GM18907 (cell line): Measurements from ENCODE around the gene ABCC6.
"Not testable (repeated sequence)": the region's sequence is repeated elsewhere in the genome, so short reads cannot be mapped to it uniquely, and the experiment has no call there.

Source experiments
- ATAC-seq: cut with Tn5 transposase; IDR thresholded peaks from one replicate; pipeline ENCODE4 v1.9.1; 2021; ENCODE audit warnings: mild to moderate bottlenecking, moderate library complexity; ENCODE audit not compliant: unreplicated experiment

The ABCC6 gene

DNA sequence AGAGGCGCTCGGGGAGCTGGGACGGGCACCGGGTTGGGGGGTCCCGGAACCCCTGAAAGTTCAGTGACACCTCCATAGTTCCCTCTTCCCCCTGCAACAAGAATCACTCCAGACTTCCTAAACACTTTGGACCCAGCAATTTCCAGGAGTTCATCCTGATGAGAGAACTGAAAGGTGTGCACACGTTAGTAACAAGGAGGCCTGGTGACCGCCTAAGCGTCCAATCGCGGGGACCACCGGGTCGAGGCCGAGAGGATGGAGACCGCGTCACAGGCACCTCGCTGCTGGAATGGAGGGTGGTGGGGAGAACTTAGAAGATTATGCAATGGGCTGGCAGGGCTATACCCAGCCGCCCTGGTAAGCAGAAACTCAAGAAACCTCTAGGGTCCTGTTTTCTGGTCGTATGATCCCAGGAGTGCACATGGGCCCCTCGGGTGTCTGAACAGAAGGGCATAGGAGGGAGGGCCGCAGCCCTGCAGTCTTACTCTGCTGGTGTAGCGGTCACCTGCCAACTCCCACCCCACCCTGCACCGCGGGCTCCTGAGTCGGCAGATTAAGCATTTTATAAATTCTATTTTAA is 458 bp upstream of the ABCC6 start:
- not testable (repeated sequence) for ATAC-seq

GRCh38 chr16:16221382-16221781 is 1.9 kb downstream of the ABCC6 start:
- ATAC-seq, result not testable (repeated sequence)

DNA sequence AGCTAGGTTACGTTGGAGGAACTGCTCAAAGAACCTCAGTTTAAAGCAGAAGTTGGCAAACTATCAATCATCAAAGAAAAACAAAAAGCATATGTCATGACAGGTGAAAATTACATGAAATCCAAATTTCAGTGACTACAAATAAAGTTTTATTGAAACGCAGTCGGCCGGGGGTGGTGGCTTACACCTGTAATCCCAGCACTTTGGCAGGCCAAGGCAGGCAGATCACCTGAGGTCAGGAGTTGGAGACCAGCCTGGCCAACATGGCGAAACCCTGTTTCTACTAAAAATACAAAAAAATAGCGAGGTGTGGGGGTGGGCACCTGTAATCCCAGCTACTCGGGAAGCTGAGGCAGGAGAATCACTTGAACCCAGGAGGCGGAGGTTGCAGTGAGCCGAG is 2.8 kb downstream of the ABCC6 start:
- ATAC-seq, result not testable (repeated sequence)

DNA sequence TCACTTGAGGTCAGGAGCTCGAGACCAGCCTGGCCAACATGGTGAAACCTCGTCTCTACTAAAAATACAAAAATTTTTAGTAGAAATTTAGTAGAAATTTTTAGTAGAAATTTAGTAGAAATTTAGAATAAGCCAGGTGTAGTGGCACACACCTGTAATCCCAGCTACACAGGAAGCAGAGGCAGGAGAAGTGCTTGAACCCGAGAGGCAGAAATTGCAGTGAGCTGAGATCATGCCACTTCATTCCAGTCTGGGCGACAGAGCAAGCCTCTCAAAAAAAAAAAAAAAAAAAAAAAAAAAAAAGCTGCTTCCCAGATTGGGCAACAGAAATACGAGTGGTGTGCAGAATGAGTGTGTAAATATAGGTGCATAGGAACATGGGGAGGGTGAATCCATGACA is 4.5 kb downstream of the ABCC6 start:
- ATAC-seq, result not testable (repeated sequence)

DNA sequence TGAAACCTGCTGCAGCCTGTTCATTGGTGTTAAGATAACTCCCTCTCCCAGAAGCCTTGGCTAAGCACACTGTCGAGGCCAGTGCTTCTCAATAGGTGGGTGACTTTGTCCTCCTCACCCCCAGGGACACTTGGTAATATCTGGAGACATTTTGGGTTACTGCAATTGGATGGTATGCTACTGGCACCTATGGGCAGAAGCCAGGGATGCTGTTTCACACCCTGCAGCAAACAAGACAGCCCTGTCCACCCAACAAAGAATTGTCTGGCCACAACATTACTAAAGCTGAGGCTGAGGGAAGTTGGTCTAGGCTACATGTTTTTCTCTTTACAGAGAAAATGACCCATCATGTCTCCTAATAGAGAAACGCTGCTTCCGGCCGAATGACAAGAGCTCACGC is 4.9 kb downstream of the ABCC6 start:
- not testable (repeated sequence) for ATAC-seq

DNA sequence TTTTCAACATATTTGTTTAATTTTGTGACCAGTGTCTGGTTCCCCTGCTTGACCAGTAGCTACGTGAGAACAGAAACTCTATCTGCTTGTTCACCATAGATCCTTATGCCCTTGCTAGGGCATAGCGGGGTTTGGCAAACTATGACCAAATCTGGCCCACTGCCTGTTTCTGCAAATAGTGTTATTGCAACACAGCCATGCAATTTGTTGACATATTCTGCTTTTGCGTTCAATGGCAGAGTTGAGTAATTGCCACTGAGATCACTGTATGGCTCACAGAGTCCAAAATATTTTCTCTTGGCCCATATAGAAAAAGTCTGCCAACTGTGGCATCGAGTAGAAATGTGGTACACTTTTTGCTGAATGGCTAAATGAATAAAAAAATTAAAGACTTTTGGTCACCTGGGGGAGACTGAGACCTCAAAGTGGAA is 9.4 kb downstream of the ABCC6 start:
- ATAC-seq, result not testable (repeated sequence)

DNA sequence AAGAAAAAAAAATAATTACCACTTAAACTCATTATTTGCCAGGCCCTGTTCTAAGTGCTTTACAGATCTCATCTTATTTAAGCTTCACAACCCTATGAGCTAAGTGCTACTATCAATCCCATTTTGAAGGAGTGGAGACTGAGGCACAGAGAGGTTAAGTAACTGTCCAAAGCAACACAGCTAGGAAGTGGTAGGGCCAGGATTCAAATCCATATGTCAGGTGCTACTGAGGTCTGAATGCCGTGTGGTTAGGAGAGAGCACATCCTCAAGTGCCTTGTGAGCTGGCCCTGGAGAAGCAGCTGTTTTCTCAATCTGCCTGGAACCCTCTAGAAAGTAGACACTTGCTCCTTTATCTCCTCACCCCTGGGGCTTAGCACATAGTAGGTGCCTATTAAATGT is 11.9 kb downstream of the ABCC6 start:
- ATAC-seq, result not testable (repeated sequence)

GRCh38 chr16:16208461-16208860 is 14.8 kb downstream of the ABCC6 start:
- ATAC-seq, result not testable (repeated sequence)

- not testable (repeated sequence) for ATAC-seq
Measured at GRCh38 chr16:16207787-16208334, 15.4 kb downstream of the ABCC6 start.

GRCh38 chr16:16207097-16207786 is 16.1 kb downstream of the ABCC6 start:
- not testable (repeated sequence) for ATAC-seq

GRCh38 chr16:16205864-16206263 is 17.4 kb downstream of the ABCC6 start:
- not testable (repeated sequence) for ATAC-seq

DNA sequence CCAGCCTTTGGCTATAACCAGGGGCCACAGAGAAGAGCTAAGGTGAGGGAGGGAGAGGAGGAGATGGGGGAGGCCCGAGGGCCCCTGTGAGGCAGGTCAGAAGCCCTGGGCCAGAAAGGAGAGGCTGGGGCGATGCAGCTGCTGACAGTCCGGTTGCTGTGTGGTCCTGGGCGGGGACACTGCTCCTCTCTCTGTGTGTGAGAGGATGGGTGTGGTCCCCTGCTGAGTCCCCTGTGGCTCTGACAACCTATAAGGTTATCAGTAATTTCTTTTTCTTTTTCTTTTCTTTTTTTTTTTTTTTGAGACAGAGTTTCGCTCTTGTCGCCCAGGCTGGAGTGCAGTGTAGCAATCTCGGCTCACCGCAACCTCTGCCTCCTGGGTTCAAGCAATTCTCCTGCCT is 18.7 kb downstream of the ABCC6 start:
- ATAC-seq, result not testable (repeated sequence)

DNA sequence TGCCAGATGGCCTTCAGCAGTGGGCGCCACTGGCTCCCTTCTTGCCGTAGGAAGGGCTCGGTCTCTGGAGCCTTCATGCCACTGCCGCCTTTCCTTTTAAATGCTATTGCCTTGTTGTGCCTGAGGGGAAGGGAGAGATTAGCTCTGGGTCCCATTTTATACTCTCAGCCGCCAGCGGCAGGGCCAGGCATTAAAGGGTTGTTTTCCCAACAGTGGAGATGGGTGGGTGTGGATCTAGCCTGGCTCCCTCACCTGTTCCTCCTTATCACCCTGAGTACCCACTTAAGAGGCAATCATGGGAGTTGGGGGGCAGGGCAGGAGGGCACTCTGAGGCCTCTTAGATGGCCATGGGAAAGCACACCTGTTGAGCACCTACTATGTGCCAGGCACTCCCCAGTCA is 19.8 kb downstream of the ABCC6 start:
- ATAC-seq, result not testable (repeated sequence)

- not testable (repeated sequence) for ATAC-seq
Measured at GRCh38 chr16:16202400-16203143, 20.7 kb downstream of the ABCC6 start.

DNA sequence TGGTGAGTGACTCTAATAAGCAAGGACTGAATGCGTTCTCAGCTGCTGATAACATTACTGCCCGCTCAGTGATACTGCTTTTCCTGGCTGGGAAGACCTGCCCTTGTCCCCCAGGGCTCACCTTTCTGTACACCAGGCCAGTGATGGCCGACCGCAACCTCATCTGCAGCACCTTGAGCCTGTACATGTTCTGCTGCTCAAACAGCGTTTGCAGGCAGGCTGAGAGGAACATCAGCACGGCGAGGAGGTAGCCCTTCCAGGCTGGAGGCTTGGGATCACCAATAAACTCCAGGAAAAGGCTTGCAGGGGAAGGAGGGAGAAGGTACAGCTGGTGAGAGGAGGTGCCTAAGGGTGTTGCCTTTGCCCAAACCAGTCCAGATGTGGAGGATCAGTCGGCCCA is 21.4 kb downstream of the ABCC6 start:
- ATAC-seq, result not testable (repeated sequence)

- ATAC-seq, result not testable (repeated sequence)
Measured at GRCh38 chr16:16200391-16200790, 22.9 kb downstream of the ABCC6 start.

DNA sequence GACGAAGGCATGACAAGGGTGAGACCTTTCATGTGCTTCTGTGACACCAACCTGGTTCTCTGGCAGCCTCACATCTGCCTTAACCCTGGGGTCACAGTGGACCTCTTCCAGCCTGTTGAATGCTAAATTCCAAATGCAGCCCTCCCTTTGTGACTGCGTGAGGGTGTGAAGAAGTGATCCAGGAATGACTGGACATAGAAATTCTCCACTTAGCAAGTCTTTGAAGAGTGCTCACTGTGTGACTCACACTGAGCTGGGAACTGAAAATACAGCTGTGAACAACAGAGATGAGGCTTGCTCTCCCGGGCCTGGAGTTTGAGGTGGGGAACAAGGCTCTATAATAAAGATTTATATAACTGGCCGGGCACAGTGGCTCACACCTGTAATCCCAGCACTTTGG is 23.9 kb downstream of the ABCC6 start:
- not testable (repeated sequence) for ATAC-seq

- no peak for ATAC-seq
Measured at GRCh38 chr16:16197966-16198365, 25.3 kb downstream of the ABCC6 start.

- ATAC-seq, result no peak
Measured at GRCh38 chr16:16197331-16197730, 26.0 kb downstream of the ABCC6 start.

DNA sequence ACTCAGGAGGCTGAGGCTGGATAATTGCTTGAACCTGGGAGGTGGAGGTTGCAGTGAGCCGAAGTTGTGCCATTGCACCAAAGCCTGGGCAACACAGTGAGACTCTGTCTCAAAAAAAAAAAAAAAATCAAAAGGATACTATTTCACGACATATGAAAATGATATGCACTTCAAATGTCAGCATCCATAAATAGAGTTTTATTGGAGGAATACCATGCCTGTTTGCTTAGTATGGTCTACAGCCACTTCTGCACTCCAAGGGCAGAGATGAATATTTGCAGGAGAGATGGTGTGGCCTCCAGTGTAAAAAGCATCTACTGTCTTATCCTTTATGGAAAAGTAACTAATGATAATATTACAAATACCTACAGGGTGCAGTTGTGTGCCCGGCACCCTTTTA is 27.2 kb downstream of the ABCC6 start:
- ATAC-seq, result no peak

DNA sequence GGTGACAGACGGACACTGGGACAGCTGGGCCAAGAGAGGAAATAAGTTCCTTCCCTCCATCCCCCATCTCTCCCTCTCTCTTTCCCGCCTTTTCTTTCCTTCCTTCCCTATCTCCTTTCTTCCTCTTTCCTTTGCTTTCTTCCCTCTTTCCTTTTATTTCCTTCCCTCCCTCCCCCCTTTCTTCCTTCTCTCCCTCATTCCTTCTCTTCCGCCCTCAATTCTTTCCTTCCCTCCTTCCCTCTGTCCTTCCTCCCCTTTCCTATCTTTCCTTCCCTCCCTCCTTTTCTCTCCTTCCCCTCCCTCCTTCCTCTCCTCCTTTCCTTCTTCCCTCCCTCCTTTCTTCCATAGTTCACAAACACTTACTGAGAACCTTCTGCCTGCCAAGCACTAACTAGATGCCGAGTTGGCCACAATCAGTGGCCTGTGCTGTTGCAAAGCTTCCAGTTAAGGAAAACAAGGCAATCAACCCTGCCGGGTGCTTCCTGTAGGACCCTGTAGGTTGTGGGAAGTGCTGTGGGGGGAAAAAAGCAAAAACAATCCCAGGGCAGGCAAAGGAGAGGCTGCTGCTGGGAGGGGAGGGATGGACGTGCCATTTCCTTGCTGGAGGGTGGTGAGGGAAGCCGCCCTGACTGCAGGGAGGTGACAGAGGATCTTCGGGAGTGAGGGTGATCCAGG is 31.7 kb downstream of the ABCC6 start:
- no peak for ATAC-seq
